ENCODE data around the gene LMOD3. TPM values are rescaled to one million over a fixed set of nuclear protein-coding genes. Genes with fewer than 3 reads are reported as not detected.

The LMOD3 gene
- polyA plus RNA-seq, 2 of the 4 experiments (the other 2 are of a cell fraction): not detected

DNA sequence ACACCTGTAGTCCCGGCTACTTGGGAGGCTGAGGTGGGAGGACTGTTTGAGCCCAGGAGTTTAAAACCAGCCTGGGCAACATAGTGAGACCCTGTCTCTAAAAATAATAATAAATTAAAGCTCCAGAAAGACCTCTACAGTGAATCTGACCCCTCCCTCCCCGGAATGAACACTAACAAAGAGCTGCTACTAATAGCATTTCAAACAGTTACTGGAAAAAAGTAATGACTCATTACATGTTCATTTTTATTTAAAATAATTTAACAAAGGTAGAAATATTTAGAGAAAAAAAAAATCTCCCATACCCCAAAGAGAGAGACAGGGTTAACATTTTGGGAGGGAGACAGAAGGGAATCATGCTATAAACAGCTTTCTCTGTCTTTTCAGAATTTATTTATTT lies 40.0 kb downstream of the LMOD3 start:
- no peaks in the 10 kb centered on the region for H3K9me3 ChIP-seq
- no peak overlapping the region for H3K4me3 ChIP-seq
- H3K4me2 ChIP-seq: peak overlapping the region; percentile 95
- WGBS (ENCODE audit: missing lambda C conversion rate): 24% methylated on average over 2 of the region's 2 CpGs
- FAIRE-seq (no peak), DNase-seq (ENCODE audit: low read depth in 1 of 2, low spot score in 1 of 2) (no peak), ATAC-seq (no peak)
- ChIA-PET POLR2A (interaction anchor here (2.0 kb wide), 1 partner anchor 30 kb away, joined by 4 read pairs; the partner anchor contains the start of gene TMF1), CTCF (no interaction called here)
- peaks cover 60% of the 10 kb centered on the region for H3K4me1 ChIP-seq
- peak overlapping the region; percentile 76 to 96 for H3K27ac ChIP-seq
- TF ChIP-seq POLR2AphosphoS2 (conservative IDR thresholded peaks at IDR 0.05; ENCODE audit: low read length): no peak
- TF ChIP-seq TFCP2L1 (CRISPR knock-in tag; IDR thresholded peaks at IDR 0.05): no peak
- no peak for TF ChIP-seq HOXB5 (CRISPR knock-in tag; IDR thresholded peaks at IDR 0.05)
- no peak for TF ChIP-seq MYC (IDR thresholded peaks at IDR 0.05; ENCODE audit: borderline replicate concordance, low read length)
- no peak for TF ChIP-seq JUN (IDR thresholded peaks at IDR 0.05)
- TF ChIP-seq, protein P1, sequence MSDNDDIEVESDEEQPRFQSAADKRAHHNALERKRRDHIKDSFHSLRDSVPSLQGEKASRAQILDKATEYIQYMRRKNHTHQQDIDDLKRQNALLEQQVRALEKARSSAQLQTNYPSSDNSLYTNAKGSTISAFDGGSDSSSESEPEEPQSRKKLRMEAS (IDR thresholded peaks at IDR 0.05): no peak
- TF ChIP-seq ZFP36 (IDR thresholded peaks at IDR 0.05; ENCODE audit: borderline replicate concordance, partially characterized antibody): no peak
- no peak for TF ChIP-seq CHD4 (IDR thresholded peaks at IDR 0.05; ENCODE audit: borderline replicate concordance)
- TF ChIP-seq ZC3H11A (IDR thresholded peaks at IDR 0.05): no peak
- TF ChIP-seq ZNF302 (CRISPR knock-in tag; IDR thresholded peaks at IDR 0.05): no peak
- no peak for TF ChIP-seq RNF2 (IDR thresholded peaks at IDR 0.05; ENCODE audit: borderline replicate concordance, low read depth)
- no peak for TF ChIP-seq HES2 (IDR thresholded peaks at IDR 0.05)
- TF ChIP-seq CEBPB (IDR thresholded peaks at IDR 0.05): no peak
- TF ChIP-seq BHLHE40 (IDR thresholded peaks at IDR 0.05; ENCODE audit: low read depth, low read length): no peak
- no peak for TF ChIP-seq RARB (CRISPR knock-in tag; IDR thresholded peaks at IDR 0.05)
- TF ChIP-seq SMC3 (IDR thresholded peaks at IDR 0.05): no peak
- TF ChIP-seq REST (IDR thresholded peaks at IDR 0.05): no peak

GRCh38 chr3:69081583-69082262 lies 40.7 kb downstream of the LMOD3 start:
- peaks cover 54% of the 10 kb centered on the region for H3K4me1 ChIP-seq
- H3K4me3 ChIP-seq: no peak overlapping the region
- peak; percentile 28; the same call in 1 of the 2 replicates for TF ChIP-seq GATA3 (IDR thresholded peaks at IDR 0.05; ENCODE audit: borderline replicate concordance)
- TF ChIP-seq, protein P2, sequence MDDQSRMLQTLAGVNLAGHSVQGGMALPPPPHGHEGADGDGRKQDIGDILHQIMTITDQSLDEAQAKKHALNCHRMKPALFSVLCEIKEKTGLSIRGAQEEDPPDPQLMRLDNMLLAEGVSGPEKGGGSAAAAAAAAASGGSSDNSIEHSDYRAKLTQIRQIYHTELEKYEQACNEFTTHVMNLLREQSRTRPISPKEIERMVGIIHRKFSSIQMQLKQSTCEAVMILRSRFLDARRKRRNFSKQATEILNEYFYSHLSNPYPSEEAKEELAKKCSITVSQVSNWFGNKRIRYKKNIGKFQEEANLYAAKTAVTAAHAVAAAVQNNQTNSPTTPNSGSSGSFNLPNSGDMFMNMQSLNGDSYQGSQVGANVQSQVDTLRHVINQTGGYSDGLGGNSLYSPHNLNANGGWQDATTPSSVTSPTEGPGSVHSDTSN (IDR thresholded peaks at IDR 0.05): no peak
- no peak for TF ChIP-seq ZC3H11A (IDR thresholded peaks at IDR 0.05)
- no peak for TF ChIP-seq RFX5 (IDR thresholded peaks at IDR 0.05)
- TF ChIP-seq, protein P1 (IDR thresholded peaks at IDR 0.05): 0 out of 2 replicates have a peak, but pooled peaks have one; percentile 18
- TF ChIP-seq CBX8 (IDR thresholded peaks at IDR 0.05): no peak
- TF ChIP-seq HES2 (IDR thresholded peaks at IDR 0.05): no peak
- no peak for TF ChIP-seq HOXB5 (CRISPR knock-in tag; IDR thresholded peaks at IDR 0.05)
- peak; percentile 72; the same call in 1 of the 2 replicates for TF ChIP-seq KDM1A (IDR thresholded peaks at IDR 0.05; ENCODE audit: low read depth)
- TF ChIP-seq FOSL2 (IDR thresholded peaks at IDR 0.05): no peak
- no peak for TF ChIP-seq FOSL2 (CRISPR knock-in tag; IDR thresholded peaks at IDR 0.05)
- H3K27ac ChIP-seq: peak overlapping the region; percentile 76 to 96; a peak in 5 of 6 replicates
- ATAC-seq (no peak), FAIRE-seq (no peak), DNase-seq (ENCODE audit: low read depth in 1 of 2, low spot score in 1 of 2) (peak in 1 of 2 experiments; percentile 43)
- ChIA-PET POLR2A (interaction anchor here (2.0 kb wide), 1 partner anchor 29 kb away, joined by 4 read pairs; the partner anchor contains the start of gene TMF1), CTCF (interaction anchor here (0.5 kb wide), 1 partner anchor 220 kb away, joined by 3 read pairs; no protein-coding TSS in a partner anchor)
- H3K9me3 ChIP-seq: no peaks in the 10 kb centered on the region
- 37% methylated on average over 5 of the region's 5 CpGs for WGBS (ENCODE audit: missing lambda C conversion rate)
- H3K4me2 ChIP-seq: peak overlapping the region; percentile 95
